Testis (tissue), 3 donors: ENCODE results near the gene CFAP43. TPM values are rescaled to one million over a fixed set of nuclear protein-coding genes. Genes with fewer than 3 reads are reported as not detected.

Source experiments
- DNase-seq: peaks from one replicate; pipeline ENCODE4 v3.0.0-alpha.2; 2019
- H3K27ac ChIP-seq, 2 donors: fragments of 200-600 bp; sonication (generic); one replicate each; pipeline ENCODE4 v1.5.1; 2019
- H3K27me3 ChIP-seq: fragments of 200-600 bp; sonication (generic); one replicate; pipeline ENCODE4 v1.5.1; 2019
- H3K36me3 ChIP-seq: fragments of 200-600 bp; sonication (generic); one replicate; pipeline ENCODE4 v1.5.1; 2017; ENCODE audit warnings: low read depth; ENCODE audit errors: missing control alignments
- H3K4me1 ChIP-seq: fragments of 200-600 bp; sonication (generic); one replicate; pipeline ENCODE4 v1.5.1; 2019
- H3K4me3 ChIP-seq, 2 donors: fragments of 200-600 bp; sonication (generic); one replicate each; pipeline ENCODE4 v1.5.1; 2017 to 2019
- H3K9me3 ChIP-seq: fragments of 200-600 bp; sonication (generic); one replicate; pipeline ENCODE4 v1.5.1; 2017
- POLR2A ChIP-seq: fragments of 450-650 bp; IDR thresholded peaks from one replicate; pipeline ENCODE4 v1.6.1; 2017; ENCODE audit warnings: antibody characterized with exemption, mild to moderate bottlenecking, moderate library complexity
- whole genome bisulfite sequencing, 2 donors: methylation state at CpG; one replicate each; pipeline ENCODE4 v1.1.5; 2018; 5-methylcytosine and 5-hydroxymethylcytosine counted together
- intact Hi-C: fragments of 100-400 bp; cut with DNase I; formaldehyde crosslinking; loops from one replicate; pipeline ENCODE4 v1.15.1; 2023; ENCODE audit warnings: low total_unique reads
- polyA plus RNA-seq: library from polyadenylated mRNA; stranded (reverse); fragments of 350-450 nt; fragmentation: Illumina TruSeq; extraction: RNeasy Lipid Tissue Mini Kit (QIAGEN cat#74804); gene quantifications from one replicate; pipeline ENCODE4 v1.2.3, GENCODE V29; 2014; ENCODE audit warnings: low read depth, low replicate concordance; ENCODE audit not compliant: insufficient read depth
- total RNA-seq, 2 donors: library from RNA; depleted of rRNA; stranded (reverse); fragments of >200 nt; gene quantifications; one replicate each; pipeline ENCODE4 v1.2.3, GENCODE V29; 2016
- TF ChIP-seq, protein P1 (sequence below), 3 experiments: fragments of 450-650 bp in 2 of 3; fragments of 200-600 bp in 1 of 3; sonication (generic) in 1 of 3; IDR thresholded peaks; one replicate each; pipeline ENCODE4 v1.5.1; 2016 to 2019; ENCODE audit warnings: antibody characterized with exemption in 3 of 3, mild to moderate bottlenecking in 2 of 3, moderate library complexity in 1 of 3

Gene CFAP43
- total and polyA plus RNA-seq, 3 donors from 2014 or later = 37.8 to 72.8 (median 60.7) TPM

DNA sequence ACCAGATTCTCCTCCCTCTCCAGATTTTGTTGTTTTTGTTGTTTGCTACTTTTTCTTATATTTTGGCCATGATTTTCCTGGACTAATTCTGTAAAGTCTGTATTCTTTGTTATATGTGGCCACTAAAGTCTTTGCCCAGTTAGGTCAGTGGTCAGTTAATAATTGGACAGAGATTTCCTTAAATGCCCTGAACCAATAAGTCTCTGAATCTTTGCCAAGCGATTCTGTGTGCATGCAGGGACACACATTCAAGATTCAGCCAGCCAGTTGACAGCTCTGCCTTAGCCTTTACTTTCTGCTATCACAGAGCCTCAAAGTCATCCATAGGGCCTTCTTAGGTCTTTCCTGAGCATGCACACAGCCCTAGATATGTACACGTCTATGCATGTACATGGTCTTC lies 135.5 kb downstream of the CFAP43 start:
- intact Hi-C loops = no loop called here
- H3K27ac ChIP-seq = no peak overlapping the region
- 96 to 98% methylated on average over 2 of the region's 2 CpGs for WGBS, 2 donors
- no peaks in the 10 kb centered on the region for H3K4me1 ChIP-seq
- no peaks in the 10 kb centered on the region for H3K27me3 ChIP-seq
- DNase-seq = no peak
- no peak overlapping the region for H3K4me3 ChIP-seq
- H3K9me3 ChIP-seq = no peaks in the 10 kb centered on the region
- TF ChIP-seq POLR2A = no peak
- TF ChIP-seq, protein P1, sequence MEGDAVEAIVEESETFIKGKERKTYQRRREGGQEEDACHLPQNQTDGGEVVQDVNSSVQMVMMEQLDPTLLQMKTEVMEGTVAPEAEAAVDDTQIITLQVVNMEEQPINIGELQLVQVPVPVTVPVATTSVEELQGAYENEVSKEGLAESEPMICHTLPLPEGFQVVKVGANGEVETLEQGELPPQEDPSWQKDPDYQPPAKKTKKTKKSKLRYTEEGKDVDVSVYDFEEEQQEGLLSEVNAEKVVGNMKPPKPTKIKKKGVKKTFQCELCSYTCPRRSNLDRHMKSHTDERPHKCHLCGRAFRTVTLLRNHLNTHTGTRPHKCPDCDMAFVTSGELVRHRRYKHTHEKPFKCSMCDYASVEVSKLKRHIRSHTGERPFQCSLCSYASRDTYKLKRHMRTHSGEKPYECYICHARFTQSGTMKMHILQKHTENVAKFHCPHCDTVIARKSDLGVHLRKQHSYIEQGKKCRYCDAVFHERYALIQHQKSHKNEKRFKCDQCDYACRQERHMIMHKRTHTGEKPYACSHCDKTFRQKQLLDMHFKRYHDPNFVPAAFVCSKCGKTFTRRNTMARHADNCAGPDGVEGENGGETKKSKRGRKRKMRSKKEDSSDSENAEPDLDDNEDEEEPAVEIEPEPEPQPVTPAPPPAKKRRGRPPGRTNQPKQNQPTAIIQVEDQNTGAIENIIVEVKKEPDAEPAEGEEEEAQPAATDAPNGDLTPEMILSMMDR (IDR thresholded peaks at IDR 0.05) = no peak
- H3K36me3 ChIP-seq = no peaks in the 10 kb centered on the region

DNA sequence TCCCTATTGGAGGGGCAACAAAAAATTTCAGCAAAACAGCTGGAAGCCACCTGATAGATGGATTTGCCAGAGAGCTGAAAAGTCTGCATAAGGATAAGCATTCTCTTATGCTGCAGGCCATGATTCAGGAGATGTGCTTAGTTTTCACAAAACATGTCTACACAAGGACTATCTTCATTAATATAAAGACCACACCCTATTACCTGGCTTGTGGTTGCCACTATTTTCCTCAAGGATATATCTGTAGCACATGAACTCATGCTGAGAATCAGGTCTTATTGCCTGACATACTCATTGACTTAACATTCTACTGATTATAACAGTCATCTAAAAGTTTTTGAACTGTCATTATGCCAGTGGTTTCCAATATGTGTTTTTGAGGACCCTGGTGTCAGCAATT lies 139.4 kb downstream of the CFAP43 start:
- intact Hi-C loops = no loop called here
- Histone ChIP-seq H3K4me1 (no peaks in the 10 kb centered on the region), H3K27ac (no peak overlapping the region), H3K4me3 (no peak overlapping the region), H3K27me3 (no peaks in the 10 kb centered on the region), H3K36me3 (no peaks in the 10 kb centered on the region), H3K9me3 (no peaks in the 10 kb centered on the region)
- DNase-seq = no peak
- TF ChIP-seq, protein P1 (IDR thresholded peaks at IDR 0.05) = no peak
- no peak for TF ChIP-seq POLR2A

DNA sequence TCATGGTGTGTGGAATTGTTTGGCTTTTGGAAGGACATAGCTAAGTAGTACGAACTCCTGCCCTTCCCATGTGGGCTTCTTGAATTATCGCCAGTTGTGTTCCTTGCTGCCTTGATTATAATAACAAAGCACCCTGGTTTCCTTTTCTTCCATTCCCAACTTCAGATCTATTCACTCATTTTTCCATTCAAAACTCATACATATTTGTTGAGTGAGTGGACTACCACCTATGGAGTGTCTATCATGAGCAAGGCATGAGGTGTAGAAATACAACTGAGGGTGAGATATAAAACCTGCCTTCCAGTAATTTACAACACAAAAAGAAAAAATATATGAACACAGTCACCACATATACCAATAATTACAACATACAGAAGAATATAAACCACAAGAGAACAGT lies 141.6 kb downstream of the CFAP43 start:
- Histone ChIP-seq H3K27ac (no peak overlapping the region), H3K36me3 (no peaks in the 10 kb centered on the region), H3K9me3 (no peaks in the 10 kb centered on the region), H3K4me3 (no peak overlapping the region), H3K4me1 (no peaks in the 10 kb centered on the region), H3K27me3 (no peaks in the 10 kb centered on the region)
- no peak for DNase-seq
- intact Hi-C loops = no loop called here
- WGBS, 2 donors = 74 to 89% methylated on average over 2 of the region's 2 CpGs
- no peak for TF ChIP-seq POLR2A
- TF ChIP-seq, protein P1 (IDR thresholded peaks at IDR 0.05) = no peak

DNA sequence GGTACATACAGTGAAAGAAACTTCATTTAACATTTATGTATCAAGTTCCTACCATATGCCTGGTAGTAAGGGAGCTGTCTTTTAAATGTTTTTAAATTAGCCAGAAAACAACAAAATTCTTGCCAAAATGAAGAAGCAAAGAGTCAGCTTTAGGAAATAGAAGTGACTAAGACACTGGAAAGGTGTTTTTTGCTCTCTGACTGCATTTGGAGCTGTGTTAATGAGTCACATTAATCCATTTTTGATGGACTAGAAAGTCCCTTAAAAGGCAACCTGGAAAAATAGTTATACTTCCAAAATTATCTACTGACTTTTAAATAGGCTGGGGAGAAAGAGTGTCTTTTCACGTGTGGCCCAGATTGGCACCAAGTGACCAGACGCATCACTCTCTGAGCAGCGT lies 142.5 kb downstream of the CFAP43 start:
- Histone ChIP-seq H3K36me3 (no peaks in the 10 kb centered on the region), H3K4me1 (no peaks in the 10 kb centered on the region), H3K27me3 (no peaks in the 10 kb centered on the region), H3K4me3 (no peak overlapping the region), H3K27ac (no peak overlapping the region), H3K9me3 (no peaks in the 10 kb centered on the region)
- WGBS, 2 donors = 86 to 92% methylated on average over 3 of the region's 3 CpGs
- TF ChIP-seq, protein P1 (IDR thresholded peaks at IDR 0.05) = no peak
- TF ChIP-seq POLR2A = no peak
- DNase-seq = no peak
- intact Hi-C loops = no loop called here

DNA sequence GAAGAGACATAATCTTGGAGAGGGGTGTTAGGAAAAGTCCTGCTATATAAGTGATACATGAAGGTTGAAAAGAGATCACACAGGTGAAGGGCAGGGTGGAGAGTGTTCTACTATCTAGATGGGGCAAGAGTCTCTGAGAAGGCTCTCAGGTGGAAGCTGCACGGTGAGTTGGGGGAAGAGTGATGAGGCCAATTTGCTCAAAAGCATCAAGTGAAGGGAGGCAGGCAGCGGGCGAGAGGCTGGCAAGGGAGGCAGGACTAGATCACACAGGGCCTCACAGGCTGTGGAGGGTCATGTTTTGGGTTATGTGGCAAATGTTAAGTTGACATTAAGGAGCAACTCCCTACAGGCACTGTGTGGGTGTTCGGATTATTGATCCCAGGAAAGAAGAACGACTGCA lies 143.9 kb downstream of the CFAP43 start:
- TF ChIP-seq POLR2A = no peak
- TF ChIP-seq, protein P1 (IDR thresholded peaks at IDR 0.05) = no peak
- intact Hi-C loops = no loop called here
- WGBS, 2 donors = 83 to 87% methylated on average over 5 of the region's 5 CpGs

More for the DNA sequence above, 143.9 kb downstream of the CFAP43 start:
- Histone ChIP-seq H3K4me1 (no peaks in the 10 kb centered on the region), H3K9me3 (no peaks in the 10 kb centered on the region), H3K27ac (no peak overlapping the region), H3K36me3 (no peaks in the 10 kb centered on the region), H3K4me3 (no peak overlapping the region), H3K27me3 (no peaks in the 10 kb centered on the region)
- DNase-seq = no peak
